SK-N-MC (cell line): ENCODE results near the gene ARHGEF16.

ENCODE experiments used
- DNase-seq: peaks from one replicate; pipeline ENCODE4 v3.0.0-alpha.2; 2011; ENCODE audit warnings: low read depth, low spot score
- H3K27ac ChIP-seq: fragments of 200-600 bp; sonication (generic); 2 replicates; pipeline ENCODE4 v1.5.1; 2016; ENCODE audit warnings: mixed run types
- H3K36me3 ChIP-seq: fragments of 200-600 bp; sonication (generic); 2 replicates; pipeline ENCODE4 v1.6.1; 2017; ENCODE audit warnings: antibody characterized with exemption, low read length, mixed read lengths; ENCODE audit not compliant: insufficient read depth
- H3K4me3 ChIP-seq: fragments of 200-600 bp; sonication (generic); 2 replicates; pipeline ENCODE4 v1.5.1; 2016
- H3K9ac ChIP-seq: fragments of 200-600 bp; sonication (generic); 2 replicates; pipeline ENCODE4 v1.8.0; 2017; ENCODE audit warnings: mixed run types, mixed read lengths; ENCODE audit not compliant: insufficient read length
- H3K9me3 ChIP-seq: fragments of 200-600 bp; sonication (generic); 2 replicates; pipeline ENCODE4 v1.6.1; 2017; ENCODE audit warnings: low read depth, mild to moderate bottlenecking, antibody characterized with exemption, low read length, moderate library complexity, mixed read lengths
- EZH2 ChIP-seq: fragments of 200-600 bp; sonication (generic); IDR thresholded peaks from one replicate; pipeline ENCODE4 v1.6.1; 2017; ENCODE audit warnings: antibody characterized with exemption
- FOXP2 ChIP-seq: optimal IDR thresholded peaks from 2 replicates; pipeline ENCODE3; 2011; ENCODE audit warnings: mild to moderate bottlenecking, moderate library complexity; ENCODE audit not compliant: insufficient read depth; ENCODE audit errors: extremely low read length, control extremely low read depth
- POLR2AphosphoS5 ChIP-seq: IDR thresholded peaks from 2 replicates; pipeline ENCODE4 v1.6.1; 2012; ENCODE audit warnings: mild to moderate bottlenecking, low read depth, low read length, borderline replicate concordance

Gene ARHGEF16

GRCh38 chr1:3453891-3454810, at the start of gene ARHGEF16:
Gene ARHGEF16 (plus strand): TSS chr1:3454665. CDS start chr1:3463085, 8,420 bp downstream.
- TF ChIP-seq EZH2 (no peak), FOXP2 (no peak), POLR2AphosphoS5 (no peak)
- Histone ChIP-seq H3K4me3 (peak within 1 kb of the TSS; percentile 79), H3K36me3 (no peaks in the 10 kb centered on the region), H3K9me3 (no peaks in the 10 kb centered on the region), H3K27ac (no peak within 1 kb of the TSS), H3K9ac (no peak within 1 kb of the TSS)
- no peak for DNase-seq

- Histone ChIP-seq H3K9me3 (no peaks in the 10 kb centered on the region), H3K27ac (no peak overlapping the region), H3K36me3 (no peaks in the 10 kb centered on the region), H3K9ac (no peak overlapping the region), H3K4me3 (no peak overlapping the region)
- TF ChIP-seq POLR2AphosphoS5 = no peak
- TF ChIP-seq FOXP2 = no peak
- TF ChIP-seq EZH2 = no peak
- no peak for DNase-seq
Measured at GRCh38 chr1:3404801-3405200, 49.7 kb upstream of the ARHGEF16 start.

GRCh38 chr1:3405491-3405890, 49.0 kb upstream of the ARHGEF16 start:
- TF ChIP-seq EZH2 = no peak
- TF ChIP-seq FOXP2 = no peak
- no peak for TF ChIP-seq POLR2AphosphoS5
- no peak overlapping the region for H3K4me3 ChIP-seq
- no peaks in the 10 kb centered on the region for H3K9me3 ChIP-seq
- no peak overlapping the region for H3K27ac ChIP-seq
- H3K36me3 ChIP-seq = no peaks in the 10 kb centered on the region
- H3K9ac ChIP-seq = no peak overlapping the region
- no peak for DNase-seq

- H3K9ac ChIP-seq = no peak overlapping the region
- no peaks in the 10 kb centered on the region for H3K9me3 ChIP-seq
- H3K27ac ChIP-seq = no peak overlapping the region
- H3K36me3 ChIP-seq = no peaks in the 10 kb centered on the region
- DNase-seq = no peak
- TF ChIP-seq EZH2 (no peak), POLR2AphosphoS5 (no peak), FOXP2 (no peak)
- H3K4me3 ChIP-seq = no peak overlapping the region
Measured at GRCh38 chr1:3405974-3406867, 48.2 kb upstream of the ARHGEF16 start.

- TF ChIP-seq POLR2AphosphoS5 = no peak
- TF ChIP-seq EZH2 = no peak
- no peak for TF ChIP-seq FOXP2
- DNase-seq = no peak
- Histone ChIP-seq H3K4me3 (no peak overlapping the region), H3K9ac (no peak overlapping the region), H3K27ac (no peak overlapping the region), H3K36me3 (no peaks in the 10 kb centered on the region), H3K9me3 (no peaks in the 10 kb centered on the region)
Measured at GRCh38 chr1:3407021-3407420, 47.4 kb upstream of the ARHGEF16 start.

- DNase-seq = no peak
- Histone ChIP-seq H3K36me3 (no peaks in the 10 kb centered on the region), H3K4me3 (no peak overlapping the region), H3K27ac (no peak overlapping the region), H3K9me3 (no peaks in the 10 kb centered on the region), H3K9ac (no peak overlapping the region)
- TF ChIP-seq FOXP2 = no peak
- no peak for TF ChIP-seq POLR2AphosphoS5
- TF ChIP-seq EZH2 = no peak
Measured at GRCh38 chr1:3408751-3409266, 45.7 kb upstream of the ARHGEF16 start.

GRCh38 chr1:3409366-3410141, 44.9 kb upstream of the ARHGEF16 start:
- Histone ChIP-seq H3K9ac (no peak overlapping the region), H3K9me3 (no peaks in the 10 kb centered on the region), H3K36me3 (no peaks in the 10 kb centered on the region), H3K27ac (no peak overlapping the region), H3K4me3 (no peak overlapping the region)
- no peak for TF ChIP-seq POLR2AphosphoS5
- TF ChIP-seq FOXP2 = no peak
- no peak for TF ChIP-seq EZH2
- DNase-seq = no peak
